Measurements from ENCODE around the gene RPL10A. TPM values are rescaled to one million over a fixed set of nuclear protein-coding genes. Genes with fewer than 3 reads are reported as not detected.

Gene RPL10A
- total RNA-seq, 1 donor from 2014 or later: 1,618 TPM

- no peak for DNase-seq (ENCODE audit: low read depth)
- TF ChIP-seq CTCF (conservative IDR thresholded peaks at IDR 0.05; ENCODE audit: low read depth, low read length): no peak
- no peak overlapping the region for H3K4me3 ChIP-seq (ENCODE audit: low read depth, low read length)
These were observed 35.3 kb downstream of the RPL10A start for GRCh38 chr6:35503534-35503933.

GRCh38 chr6:35505999-35506412, 37.8 kb downstream of the RPL10A start:
- DNase-seq (ENCODE audit: low read depth): no peak
- TF ChIP-seq CTCF (conservative IDR thresholded peaks at IDR 0.05; ENCODE audit: low read depth, low read length): no peak
- no peak overlapping the region for H3K4me3 ChIP-seq (ENCODE audit: low read depth, low read length)

- no peak for DNase-seq (ENCODE audit: low read depth)
- TF ChIP-seq CTCF (conservative IDR thresholded peaks at IDR 0.05; ENCODE audit: low read depth, low read length): no peak
- H3K4me3 ChIP-seq (ENCODE audit: low read depth, low read length): no peak overlapping the region
These were observed 38.3 kb downstream of the RPL10A start for GRCh38 chr6:35506536-35506935.

GRCh38 chr6:35507221-35507620, 39.0 kb downstream of the RPL10A start:
- TF ChIP-seq CTCF (conservative IDR thresholded peaks at IDR 0.05; ENCODE audit: low read depth, low read length): no peak
- H3K4me3 ChIP-seq (ENCODE audit: low read depth, low read length): no peak overlapping the region
- DNase-seq (ENCODE audit: low read depth): no peak

- no peak for TF ChIP-seq CTCF (conservative IDR thresholded peaks at IDR 0.05; ENCODE audit: low read depth, low read length)
- H3K4me3 ChIP-seq (ENCODE audit: low read depth, low read length): no peak overlapping the region
- DNase-seq (ENCODE audit: low read depth): no peak
These were observed 39.8 kb downstream of the RPL10A start for GRCh38 chr6:35508027-35508426.

- DNase-seq (ENCODE audit: low read depth): no peak
- TF ChIP-seq CTCF (conservative IDR thresholded peaks at IDR 0.05; ENCODE audit: low read depth, low read length): no peak
- no peak overlapping the region for H3K4me3 ChIP-seq (ENCODE audit: low read depth, low read length)
These were observed 40.3 kb downstream of the RPL10A start for GRCh38 chr6:35508542-35508941.

GRCh38 chr6:35510916-35511561, 42.8 kb downstream of the RPL10A start:
- TF ChIP-seq CTCF (conservative IDR thresholded peaks at IDR 0.05; ENCODE audit: low read depth, low read length): no peak
- no peak overlapping the region for H3K4me3 ChIP-seq (ENCODE audit: low read depth, low read length)
- no peak for DNase-seq (ENCODE audit: low read depth)

Data from epithelial cell of proximal tubule (primary cell).